ENCODE results near the gene MIPEP. TPM values are rescaled to one million over a fixed set of nuclear protein-coding genes. Genes with fewer than 3 reads are reported as not detected.

The MIPEP gene
- total RNA-seq = 8.9 and 10.8 TPM in 2 replicates

DNA sequence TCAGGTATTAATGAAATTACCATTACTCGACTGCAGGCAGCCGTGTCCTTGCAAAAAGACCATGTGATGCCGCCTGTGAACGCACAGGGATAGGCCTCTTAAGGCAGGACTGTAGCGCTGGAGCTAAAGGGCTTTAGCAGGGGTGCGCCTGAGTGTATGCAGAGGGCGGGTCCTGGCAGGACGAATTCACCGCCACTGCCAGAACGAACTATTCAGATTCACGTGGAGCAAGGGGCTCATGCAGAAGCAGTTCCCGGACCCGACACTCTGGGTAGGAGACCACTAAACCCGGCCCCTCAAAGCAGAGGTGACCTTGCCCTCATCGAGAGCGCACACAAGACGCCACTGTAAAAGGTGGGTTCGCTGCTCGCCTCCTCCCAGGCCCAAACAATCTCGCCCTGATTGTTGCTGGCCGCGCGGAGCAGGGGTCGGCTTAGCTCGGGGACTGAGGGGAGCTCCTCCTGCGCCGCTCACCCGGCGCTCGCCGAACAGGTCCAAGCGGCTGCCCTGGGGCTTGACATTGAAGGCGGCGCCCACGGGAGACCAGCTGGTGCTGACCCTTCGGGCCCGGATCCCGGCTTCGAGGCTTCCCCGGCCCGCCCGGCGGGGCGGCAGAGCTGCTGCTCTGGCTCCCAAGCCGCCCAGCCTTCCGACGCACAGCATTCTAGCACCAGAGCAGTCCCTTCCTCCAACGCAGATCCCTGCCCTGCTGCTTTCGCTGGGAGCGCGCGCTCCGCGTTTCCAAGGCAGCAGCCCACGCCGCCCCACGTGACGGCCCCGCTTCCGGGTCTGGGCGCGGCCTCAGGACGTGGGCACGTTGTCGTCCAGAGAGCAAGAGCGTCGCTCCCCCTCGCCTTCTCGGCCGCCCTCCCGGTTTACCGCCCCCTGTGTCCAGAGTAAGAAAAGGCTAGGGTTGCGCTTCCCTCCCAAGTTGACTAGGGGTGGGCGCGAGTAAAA is at the start of gene MIPEP:
Gene MIPEP (minus strand): TSS at position 743 of the 957 bp plus-strand sequence. CDS start 80 bp downstream, at position 663.

DNA sequence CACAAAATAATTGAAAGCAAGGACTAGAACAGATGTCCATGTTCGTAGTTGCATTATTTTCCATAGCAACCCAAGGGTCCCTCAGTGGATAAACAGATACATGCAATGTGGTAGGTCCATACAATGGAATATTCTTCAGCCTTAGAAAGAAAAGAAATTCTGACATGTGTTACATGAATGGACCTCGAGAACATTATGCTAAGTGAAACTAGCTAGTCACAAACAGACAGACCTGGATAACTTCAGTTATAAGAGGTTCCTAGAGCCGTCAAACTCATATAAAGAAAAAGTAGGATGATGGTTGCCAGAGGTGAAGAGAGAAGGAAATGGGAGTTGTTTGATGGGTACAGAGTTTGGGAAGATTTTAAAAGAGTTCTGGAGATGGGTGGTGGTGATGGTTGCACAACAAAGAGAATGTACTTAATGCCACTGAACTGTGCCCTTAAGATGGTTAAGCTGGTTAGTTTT is 8.3 kb upstream of the MIPEP start, which contains the start of gene C1QTNF9B:
Gene C1QTNF9B (minus strand): TSS at position 51 of the 468 bp plus-strand sequence.

Other genes with a start within 250 kb of the MIPEP start
- gene C1QTNF9B, start 8.1 kb upstream of the MIPEP start, total RNA-seq = not detected in 2 replicates

Measured in dermis lymphatic vessel endothelial cell (primary cell).